Left cardiac atrium (tissue), 4 donors: ENCODE data around the gene NEK3. TPM values are rescaled to one million over a fixed set of nuclear protein-coding genes. Genes with fewer than 3 reads are reported as not detected.
"Not testable (repeated sequence)": the region's sequence is repeated elsewhere in the genome, so short reads cannot be mapped to it uniquely, and the experiment has no call there.

Source experiments
- ATAC-seq, 2 donors: fragments of 200-7000 bp; cut with Tn5 transposase; one replicate each; pipeline ENCODE4 v1.9.1; 2020; ENCODE audit warnings: mild to moderate bottlenecking in 2 of 2, moderate library complexity in 2 of 2
- DNase-seq: peaks from one replicate; pipeline ENCODE4 v3.0.0-alpha.2; 2020
- intact Hi-C, 2 donors: fragments of 100-400 bp; cut with DNase I; formaldehyde crosslinking; loops; one replicate each; pipeline versions ENCODE4 v1.14.1 to v1.15.1; 2022 to 2023
- total RNA-seq, 2 donors: library from RNA; stranded (reverse); fragmentation: NEBNext Ultra II Directional; extraction: Animal tissue kit (Norgen Biotek cat#: 25700); gene quantifications; one replicate each; pipeline ENCODE4 v1.2.1, GENCODE V29; 2021
- donor health status: DM: no; HTN: yes; CAD: no.
- donor health status: DM: no; HTN: yes; CAD: no; lungs with severe emphysema.
- donor health status: DM: yes; HTN: yes; CAD: no.
- donor health status: Dilated cardiomyopathy.

Gene NEK3
- total RNA-seq, 2 donors from 2014 or later, result 9.2 to 11.9 TPM

DNA sequence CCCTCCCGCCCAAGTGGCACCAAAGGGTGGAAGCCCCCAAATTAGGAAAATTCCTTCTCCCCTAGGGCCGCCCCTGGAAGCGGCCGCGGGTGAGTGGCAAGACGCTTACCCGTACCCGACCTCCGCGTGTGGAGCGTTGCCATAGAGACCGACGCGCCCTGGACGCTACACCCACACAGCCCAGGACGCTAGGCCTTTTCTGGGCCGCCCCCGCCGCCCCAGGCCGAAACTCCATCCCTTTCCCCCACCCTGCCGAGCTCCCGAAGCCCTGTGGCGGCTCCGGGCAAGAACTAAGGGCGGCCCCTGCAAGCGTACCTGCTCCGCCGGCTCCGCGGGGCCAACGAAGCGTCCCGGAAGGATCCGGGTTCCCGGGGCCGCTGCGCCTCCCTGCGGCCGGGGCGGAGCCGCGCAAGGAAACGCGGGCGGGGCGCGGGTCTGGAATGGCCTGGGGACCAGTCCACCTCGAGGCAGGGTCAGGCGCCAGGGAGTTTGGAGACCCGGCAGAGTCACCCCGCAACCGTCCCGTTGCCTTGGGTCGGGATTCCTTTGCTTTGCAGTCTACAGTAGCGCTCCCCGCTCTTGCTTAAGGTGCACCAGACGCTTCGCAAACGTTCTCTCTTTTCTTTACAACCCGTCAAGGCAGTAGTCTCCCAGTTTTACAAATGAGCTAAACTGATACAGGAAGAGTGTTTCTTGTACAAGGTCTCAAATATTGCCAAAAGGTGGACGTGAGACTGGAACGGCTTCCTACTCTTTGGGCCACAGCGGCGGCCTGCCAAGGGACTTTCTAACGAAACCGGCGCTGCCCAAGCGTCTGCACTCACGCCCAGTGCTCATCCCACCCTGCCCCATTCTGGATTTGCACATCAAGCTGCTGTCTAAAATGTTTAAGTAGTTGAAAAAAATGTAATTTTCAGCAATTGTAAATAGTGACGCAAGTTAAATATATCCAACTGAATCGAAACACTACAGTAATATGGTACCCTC, 30.4 kb downstream of the NEK3 start, which contains the start of gene NEK5:
Gene NEK5 (minus strand): TSS at position 360 of the 987 bp plus-strand sequence. CDS start 1,591 bp downstream, outside the sequence.
- ATAC-seq (peak; percentile 86 to 93), DNase-seq (peak; percentile 74)
- intact Hi-C loops, result loop anchor here (5.0 to 10.0 kb wide), 6 partner anchors 127 to 1004 kb away; partner anchors contain the start of gene TMEM272 (in 1 of the 2)

DNA sequence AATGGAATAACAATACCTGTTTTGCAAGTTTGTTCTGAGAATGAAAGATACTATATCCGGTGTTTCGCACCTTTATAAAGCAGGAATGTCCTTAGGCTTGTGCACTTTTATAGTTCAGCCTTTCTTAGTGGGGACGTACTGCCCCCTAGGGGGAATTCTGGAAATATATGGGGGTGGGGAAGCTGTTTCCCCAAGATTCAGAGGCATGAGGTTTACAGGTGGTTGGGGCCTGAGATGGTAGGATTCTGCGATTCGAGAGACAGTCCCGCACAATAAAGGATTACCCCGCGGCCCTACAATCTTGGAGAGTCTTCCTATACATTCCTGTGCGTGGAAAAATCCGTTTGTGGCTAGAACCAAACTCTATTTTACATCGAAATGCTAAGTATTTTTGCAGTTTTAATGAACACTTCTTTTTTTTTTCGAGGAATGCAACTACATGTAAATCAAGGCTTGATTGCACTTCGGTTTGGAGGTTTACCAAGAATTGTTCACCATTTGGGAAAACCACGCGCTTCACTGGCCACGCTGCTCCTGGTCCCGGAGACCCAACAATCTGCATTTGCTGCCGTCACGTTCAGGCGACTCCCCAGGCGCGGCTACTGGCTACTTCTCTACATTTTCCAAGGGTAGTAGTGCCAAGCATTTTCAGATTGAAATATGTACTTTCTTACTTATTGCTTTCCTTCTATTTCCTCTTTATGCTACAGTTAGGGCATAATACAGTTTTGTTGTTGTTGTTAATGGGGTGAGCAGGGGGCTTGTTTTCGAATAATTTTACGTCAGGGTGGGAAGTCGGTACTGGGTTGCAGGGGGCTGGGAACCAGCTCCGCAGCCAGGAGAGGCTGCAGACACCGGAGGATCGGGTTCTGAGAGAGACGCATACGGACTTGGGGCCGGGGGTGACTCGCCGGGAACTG, 31.4 kb downstream of the NEK3 start:
- ATAC-seq (peak; percentile 80 to 88), DNase-seq (peak; percentile 33)
- intact Hi-C loops, result loop anchor here (2.0 to 10.0 kb wide), 7 partner anchors 126 to 1003 kb away; partner anchors contain the start of gene TMEM272 (in 1 of the 2)

DNA sequence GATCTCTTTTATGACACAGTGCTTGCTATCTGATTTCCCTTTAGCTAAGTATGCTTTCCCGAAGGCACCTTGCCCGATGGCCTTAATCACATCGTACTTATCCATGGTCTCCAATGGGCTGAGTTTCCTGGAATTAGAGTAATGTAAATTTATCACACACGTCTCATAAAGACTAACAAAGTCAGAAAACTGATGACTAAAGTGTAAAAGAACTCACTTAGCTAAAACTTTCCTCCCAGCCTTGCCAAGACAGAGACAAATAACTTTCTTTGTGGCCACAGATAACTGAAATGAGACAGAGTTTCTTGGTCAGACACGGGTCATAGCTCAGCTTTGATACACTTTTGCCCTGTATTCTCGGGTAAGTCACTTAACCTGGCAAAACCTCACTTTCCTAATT, 32.0 kb downstream of the NEK3 start:
- intact Hi-C loops, result loop anchor here (2.0 to 10.0 kb wide), 7 partner anchors 125 to 1003 kb away; partner anchors contain the start of gene TMEM272 (in 1 of the 2)
- ATAC-seq, result peak; percentile 3 to 40
- DNase-seq, result no peak

DNA sequence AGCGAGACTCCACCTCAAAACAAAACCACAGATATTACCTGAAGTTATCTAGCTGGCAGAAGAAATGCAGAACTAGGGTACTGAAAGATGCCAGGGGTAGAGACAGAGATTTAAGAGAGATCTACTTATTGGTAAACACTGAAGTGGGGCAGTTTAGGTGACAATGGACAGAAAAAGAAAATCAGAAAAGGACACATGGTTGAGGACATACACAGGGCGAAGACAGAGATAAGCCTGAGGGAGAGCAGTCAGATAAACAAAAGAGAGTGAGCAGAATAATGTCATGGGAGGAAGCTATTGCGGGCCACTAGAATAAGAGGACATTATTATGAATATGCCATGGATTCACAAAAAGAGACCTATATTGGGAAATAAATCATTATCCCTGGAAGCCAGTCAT, 33.9 kb downstream of the NEK3 start:
- intact Hi-C loops, result loop anchor here (5.0 to 10.0 kb wide), 6 partner anchors 123 to 1001 kb away; partner anchors contain the start of gene TMEM272 (in 1 of the 2)
- ATAC-seq (no peak), DNase-seq (no peak)

DNA sequence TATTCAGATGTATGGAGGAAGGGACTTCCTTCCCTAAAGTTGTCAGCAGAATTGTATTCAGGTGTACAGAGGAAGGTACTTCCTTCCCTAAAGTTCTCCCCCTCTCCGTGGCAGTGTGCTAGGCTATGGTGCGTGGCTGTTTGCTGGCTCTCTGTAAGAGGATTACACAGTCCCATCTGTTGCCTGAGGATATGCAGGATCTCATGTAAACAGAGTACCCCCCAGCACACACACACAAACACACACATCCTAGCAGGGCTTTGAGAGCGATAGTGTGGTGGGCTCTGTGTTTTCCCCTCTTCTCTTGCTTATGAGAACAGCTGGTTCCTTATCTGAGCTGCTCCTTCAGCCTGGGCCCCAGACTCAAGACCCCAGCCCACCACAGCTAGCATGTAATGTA, 40.8 kb downstream of the NEK3 start:
- DNase-seq, result no peak
- intact Hi-C loops, result no loop called here

DNA sequence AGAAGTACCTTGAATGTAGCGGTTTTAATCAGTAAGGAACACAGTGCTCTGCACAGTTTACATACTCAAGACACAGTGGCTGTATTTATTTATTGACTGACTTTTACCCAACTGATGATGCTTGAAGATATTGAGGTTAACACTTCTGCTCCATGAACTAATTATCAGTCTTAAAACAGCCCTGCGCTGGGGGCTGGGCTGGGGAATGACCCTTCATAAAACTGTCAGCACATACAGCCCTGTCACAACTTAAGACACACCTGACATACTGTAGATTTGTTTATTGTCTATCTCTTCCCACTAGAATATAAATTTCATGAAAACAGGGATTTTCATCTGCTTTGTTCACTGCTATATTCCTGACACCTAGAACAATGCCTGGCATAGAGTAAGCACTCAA, 41.3 kb downstream of the NEK3 start:
- intact Hi-C loops, result no loop called here
- ATAC-seq (no peak), DNase-seq (no peak)

More for the DNA sequence above, 40.8 kb downstream of the NEK3 start:
- no peak for ATAC-seq

DNA sequence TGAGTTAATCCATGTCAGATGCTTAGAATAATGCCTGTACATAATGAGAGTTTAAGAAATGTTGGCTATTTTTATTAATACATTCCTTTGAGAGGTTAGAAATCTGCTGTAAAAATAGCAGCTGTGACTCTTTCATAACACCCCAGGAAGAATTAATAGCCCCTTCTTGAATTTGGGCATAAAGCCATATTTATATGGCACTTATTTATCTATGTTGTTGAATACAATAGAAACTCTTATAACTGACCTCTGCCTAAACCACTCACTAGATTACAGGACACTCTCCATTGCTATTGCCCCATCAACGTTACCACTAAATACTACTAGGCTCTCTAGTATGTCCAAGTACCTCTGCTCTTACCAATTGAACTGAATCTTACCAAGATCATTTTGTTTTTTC, 46.8 kb downstream of the NEK3 start:
- DNase-seq (no peak), ATAC-seq (peak; percentile 38 to 41)
- intact Hi-C loops, result no loop called here

DNA sequence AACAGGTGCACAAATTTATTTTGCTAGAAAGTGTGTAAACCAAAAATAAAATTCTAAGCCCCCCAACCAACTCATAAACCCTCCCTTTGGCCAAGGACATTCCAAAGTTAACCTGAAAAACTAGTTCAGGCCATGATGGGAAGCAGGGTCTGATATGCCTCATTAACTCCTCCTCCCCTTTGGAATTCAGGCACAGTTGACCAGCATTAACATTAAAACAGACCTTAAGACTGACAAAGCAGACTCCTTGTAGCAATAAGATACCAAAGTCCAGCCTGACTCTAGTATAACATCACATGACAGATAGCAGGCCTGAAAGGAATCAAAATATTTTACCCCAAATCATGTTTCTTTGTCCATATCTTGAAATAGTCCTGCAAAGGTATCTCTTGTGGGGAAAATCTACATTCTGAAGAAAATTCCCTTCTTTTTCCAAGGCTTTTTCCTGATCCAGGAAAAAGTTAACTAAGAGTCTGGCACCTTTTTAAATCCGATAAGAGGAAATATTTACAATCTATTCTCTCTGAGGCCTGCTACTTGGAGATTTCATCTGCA, 50.2 kb downstream of the NEK3 start:
- intact Hi-C loops, result no loop called here
- ATAC-seq (no peak), DNase-seq (no peak)

DNA sequence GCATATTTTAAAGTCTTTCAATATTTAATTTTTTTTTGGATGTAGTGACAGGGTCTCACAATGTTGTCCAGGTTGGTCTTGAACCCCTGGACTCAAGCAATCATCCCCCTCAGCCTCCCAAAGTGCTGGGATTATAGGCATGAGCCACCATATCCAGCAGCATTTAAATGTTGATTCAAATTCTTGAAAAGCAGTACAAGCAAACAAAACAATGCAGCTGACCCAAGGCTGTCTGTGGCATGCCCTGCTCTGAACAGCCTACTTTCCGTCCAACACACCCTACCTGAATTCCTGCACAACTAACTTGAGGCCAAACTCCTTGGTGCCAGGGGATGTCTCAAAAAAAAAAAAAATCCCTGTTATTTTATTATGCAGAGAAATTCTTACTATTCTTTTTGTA, 53.6 kb downstream of the NEK3 start:
- intact Hi-C loops, result no loop called here
- ATAC-seq (no peak), DNase-seq (no peak)

DNA sequence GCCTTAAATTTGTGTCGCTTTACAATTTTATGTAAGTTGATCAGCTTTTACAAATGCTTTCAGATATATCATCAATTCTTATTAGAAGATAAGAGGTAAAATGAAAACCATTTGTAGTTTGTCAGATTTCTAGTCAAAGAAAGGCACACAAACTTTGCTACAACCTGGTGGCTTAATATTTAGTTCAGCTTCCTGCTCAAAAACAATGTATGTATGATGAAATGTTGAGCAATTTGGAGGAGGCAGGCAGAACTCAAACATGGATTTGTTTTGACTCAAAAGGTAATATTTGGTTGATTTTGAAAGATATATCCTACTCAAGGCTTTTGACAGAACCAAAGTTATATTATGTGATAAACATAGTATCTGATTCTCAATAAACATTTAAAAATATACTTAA, 54.8 kb downstream of the NEK3 start:
- DNase-seq (no peak), ATAC-seq (no peak)
- intact Hi-C loops, result no loop called here

DNA sequence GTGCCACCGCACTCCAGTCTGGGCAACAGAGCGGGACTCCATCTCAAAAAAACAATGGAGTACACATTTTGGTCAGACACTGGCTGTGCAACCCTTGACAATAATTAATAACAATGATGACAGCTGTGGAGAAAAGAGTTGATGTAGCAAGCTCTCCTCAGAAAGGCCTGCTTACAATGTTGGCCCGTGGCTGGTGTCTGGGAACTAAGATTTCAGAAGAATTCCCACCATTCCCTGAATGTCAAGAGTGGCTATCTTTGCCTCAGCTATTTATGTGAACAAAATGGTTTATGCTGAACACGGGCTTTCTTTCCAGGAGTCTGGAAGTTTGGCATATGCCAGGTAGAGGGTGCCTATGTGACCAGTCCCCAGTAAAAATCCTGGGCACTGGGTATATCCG, 56.0 kb downstream of the NEK3 start:
- ATAC-seq (no peak), DNase-seq (no peak)
- intact Hi-C loops, result no loop called here

DNA sequence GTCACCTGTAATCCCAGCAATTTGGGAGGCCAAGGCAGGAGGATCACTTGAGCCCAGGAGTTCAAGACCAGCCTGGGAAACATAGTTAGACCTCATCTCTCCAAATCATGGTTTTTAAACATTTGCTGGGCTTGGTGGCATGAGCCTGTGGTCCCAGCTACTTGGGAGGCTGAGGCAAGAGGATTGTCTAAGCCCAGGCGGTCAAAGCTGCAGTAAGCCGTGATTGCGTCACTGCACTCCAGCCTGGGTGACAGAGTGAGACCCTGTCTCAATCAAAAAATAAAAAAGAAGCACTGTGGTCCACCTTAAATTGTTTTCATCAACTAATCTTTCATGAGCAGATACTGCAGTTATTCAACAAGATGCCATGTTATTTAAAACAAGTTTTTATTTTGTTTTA, 57.0 kb downstream of the NEK3 start:
- intact Hi-C loops, ATAC-seq, DNase-seq: not testable (repeated sequence)

DNA sequence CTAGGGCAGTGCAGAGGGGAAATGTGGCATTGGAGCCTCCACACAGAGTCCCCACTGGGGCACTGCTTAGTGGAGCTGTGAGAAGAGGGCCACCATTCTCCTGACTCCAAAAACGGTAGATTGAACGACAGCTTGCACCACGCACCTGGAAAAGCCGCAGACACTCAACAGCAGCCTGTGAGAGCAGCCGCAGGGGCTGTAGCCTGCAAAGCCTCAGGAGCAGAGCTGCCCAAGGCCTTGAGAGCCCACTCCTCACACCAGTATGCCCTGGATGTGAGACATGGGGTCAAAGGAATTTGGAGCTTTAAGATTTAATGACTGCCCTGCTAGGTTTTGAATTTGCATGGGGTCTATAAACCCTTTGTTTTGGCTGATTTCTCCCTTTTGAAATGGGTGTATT, 62.2 kb downstream of the NEK3 start:
- intact Hi-C loops, result no loop called here
- DNase-seq (no peak), ATAC-seq (no peak)

DNA sequence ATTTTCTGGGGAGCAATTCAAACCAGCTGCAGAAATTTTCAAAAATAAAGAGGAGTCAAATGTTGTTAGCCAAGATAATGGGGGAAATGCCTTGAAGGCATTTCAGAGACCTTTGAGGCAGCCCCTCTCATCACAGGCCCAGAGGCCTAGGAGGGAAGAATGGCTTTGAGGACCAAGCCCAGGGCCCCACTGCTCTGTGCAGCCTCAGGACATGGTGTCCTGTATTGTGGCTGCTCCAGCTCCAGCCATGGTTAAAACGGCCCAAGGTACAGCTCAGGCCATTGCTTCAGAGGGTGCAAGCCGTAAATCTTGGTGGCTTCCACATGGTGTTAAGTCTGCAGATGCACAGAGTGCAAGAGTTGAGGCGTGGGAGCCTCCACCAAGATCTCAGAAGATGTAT, 62.6 kb downstream of the NEK3 start:
- no peak for ATAC-seq
- intact Hi-C loops, result no loop called here
- DNase-seq, result no peak

DNA sequence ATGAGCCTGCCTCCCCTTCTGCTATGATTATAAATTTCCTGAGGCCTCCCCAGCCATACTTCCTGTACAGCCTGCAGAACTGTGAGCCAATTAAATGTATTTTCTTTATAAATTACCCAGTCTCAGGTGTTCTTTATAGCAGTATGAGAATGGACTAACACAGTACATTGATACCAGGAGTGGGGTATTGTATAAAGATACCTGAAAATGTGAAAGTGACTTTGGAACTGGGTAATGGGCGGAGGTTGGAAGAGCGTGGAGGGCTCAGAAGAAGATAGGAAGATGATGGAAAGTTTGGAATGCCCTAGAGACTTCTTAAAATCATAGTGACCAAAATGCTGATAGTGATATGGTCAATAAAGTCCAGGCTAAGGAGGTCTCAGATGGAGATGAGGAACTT, 63.3 kb downstream of the NEK3 start:
- DNase-seq (no peak), ATAC-seq (no peak)
- intact Hi-C loops, result no loop called here

DNA sequence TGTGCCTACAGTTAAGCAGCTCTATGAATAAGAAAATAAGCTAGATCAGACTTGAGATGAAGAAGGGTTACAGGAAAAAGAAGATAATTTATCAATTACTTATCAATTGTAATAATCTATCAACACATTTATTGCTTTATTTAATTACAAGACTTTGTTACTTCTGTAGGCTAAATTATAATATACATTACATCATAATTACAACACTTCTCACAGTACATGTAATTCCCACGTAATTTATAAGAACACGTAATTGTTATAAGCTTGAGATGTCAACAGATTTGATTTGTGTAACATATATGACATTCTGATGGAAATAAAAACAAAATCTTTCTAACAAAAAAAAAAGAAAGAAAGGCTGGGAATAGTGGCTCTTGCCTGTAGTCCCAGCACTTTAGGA, 67.3 kb downstream of the NEK3 start:
- DNase-seq, result no peak
- intact Hi-C loops, result no loop called here
- no peak for ATAC-seq

DNA sequence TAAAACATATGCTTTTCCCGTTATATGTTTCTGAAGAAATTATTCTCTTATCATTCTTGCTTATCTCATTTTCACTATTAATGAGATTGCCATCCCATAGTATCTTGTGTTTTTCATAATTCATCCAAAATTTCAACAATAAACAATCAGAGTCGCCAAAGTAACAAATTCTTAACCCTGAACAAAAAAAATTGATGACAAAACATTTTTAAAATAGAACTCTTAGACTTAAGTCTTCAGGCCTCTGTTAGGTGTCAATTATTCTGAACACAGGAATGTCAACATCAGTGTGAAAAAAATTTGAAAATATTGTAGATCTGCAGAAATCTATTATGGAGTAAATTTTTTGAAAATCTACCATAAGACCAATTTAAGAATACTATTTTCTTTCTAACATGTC, 67.9 kb downstream of the NEK3 start:
- intact Hi-C loops, result no loop called here
- no peak for ATAC-seq
- no peak for DNase-seq

DNA sequence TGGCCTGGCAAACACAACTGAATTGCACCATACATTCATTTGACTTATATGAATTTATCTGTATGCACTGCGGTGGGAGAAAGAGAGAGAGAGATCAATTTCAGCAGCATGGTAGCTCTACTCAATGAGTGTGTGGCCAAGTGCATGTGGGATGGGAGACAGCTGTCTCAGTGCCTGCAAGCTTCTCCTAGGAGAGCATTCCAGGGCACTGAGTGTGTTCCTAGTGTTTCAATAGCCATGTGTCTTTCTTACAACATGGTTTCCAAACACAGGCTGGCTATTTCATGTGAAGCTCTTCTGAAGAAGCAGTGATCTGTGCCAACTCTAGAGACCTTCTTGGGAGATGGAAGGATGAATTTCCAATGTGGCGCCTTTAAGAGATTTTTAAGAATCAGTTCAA, 74.0 kb downstream of the NEK3 start:
- ATAC-seq, result peak in 1 of 2 donors; percentile 61
- intact Hi-C loops, result no loop called here
- no peak for DNase-seq

DNA sequence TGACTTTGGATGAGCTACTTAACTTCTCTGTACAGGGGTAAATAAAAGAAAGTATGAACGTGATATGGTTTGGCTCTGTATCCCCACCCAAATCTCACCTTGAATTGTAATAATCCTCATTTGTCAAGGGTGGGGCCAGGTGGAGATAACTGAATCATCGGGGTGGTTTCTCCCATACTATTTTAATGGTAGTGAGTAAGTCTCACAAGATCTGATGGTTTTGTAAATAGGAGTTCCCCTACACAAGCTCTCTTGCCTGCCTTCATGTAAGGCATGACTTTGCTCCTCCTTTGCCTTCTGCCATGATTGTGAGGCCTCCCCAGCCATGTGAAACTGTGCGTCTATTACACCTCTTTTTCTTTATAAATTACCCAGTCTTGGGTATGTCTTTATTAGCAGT, 74.4 kb downstream of the NEK3 start:
- intact Hi-C loops, result not testable (repeated sequence)

More for the DNA sequence above, 74.4 kb downstream of the NEK3 start:
- DNase-seq, ATAC-seq: not testable (repeated sequence)
